CD1c-positive myeloid dendritic cell (primary cell): ENCODE measurements around the gene CREB1.

Experiments
- DNase-seq: peaks from one replicate; pipeline ENCODE4 v3.0.0-alpha.2; 2016; ENCODE audit errors: extremely low spot score

CREB1 gene

DNA sequence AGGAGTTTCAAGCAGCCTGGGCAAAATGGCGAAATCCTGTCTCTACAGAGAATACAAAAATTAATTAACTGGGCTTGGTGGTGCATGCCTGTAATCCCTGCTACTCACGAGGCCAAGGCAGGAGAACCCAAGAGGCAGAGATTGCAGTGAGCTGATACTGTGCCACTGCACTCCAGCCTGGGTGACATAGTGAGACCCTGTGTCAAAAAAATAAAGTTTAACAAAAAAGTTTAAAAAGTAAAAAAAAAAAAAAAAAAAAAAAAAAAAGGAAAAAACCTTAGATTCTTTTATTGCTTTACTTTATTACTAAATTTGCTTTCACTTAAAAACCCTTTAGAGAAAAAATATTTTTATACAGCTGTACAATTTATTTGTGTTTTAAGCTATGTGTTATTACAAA is 10.7 kb downstream of the CREB1 start:
- DNase-seq: no peak

DNA sequence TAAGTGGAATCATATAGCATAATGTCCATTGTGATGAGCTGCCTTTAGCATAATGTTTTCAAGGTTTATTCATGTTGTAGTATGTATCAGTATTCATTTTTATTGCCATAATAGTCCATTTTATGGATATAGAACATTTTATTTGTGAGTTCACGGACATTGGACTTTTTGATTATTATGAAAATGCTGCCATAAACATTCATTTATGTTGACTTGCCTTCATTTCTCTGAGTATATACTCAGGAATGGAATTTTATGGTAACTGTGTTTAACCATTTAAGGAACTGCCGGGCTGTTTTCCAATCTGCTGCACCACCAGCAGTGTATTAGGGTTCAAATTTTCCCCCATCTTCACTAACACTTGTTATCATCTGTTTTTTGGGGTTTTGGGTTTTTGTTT is 12.2 kb downstream of the CREB1 start:
- DNase-seq: no peak

DNA sequence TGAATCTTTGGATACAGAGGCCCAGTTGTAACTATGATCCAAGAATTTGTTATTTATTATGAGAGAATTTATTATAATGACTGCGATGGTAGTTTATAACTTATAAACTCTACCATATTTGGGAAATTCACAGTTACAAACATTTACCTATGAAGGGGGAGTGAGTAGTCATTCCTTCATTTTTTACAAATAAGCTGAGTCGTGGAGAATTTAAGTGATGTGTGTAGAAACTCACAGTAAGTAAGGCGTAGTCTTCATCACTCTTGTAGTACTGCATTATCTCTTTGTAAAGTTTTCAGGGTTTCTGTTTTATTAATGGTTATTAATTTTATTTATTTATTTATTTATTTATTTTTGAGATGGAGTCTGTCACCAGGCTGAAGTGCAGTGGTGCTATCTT is 13.5 kb downstream of the CREB1 start:
- no peak for DNase-seq

DNA sequence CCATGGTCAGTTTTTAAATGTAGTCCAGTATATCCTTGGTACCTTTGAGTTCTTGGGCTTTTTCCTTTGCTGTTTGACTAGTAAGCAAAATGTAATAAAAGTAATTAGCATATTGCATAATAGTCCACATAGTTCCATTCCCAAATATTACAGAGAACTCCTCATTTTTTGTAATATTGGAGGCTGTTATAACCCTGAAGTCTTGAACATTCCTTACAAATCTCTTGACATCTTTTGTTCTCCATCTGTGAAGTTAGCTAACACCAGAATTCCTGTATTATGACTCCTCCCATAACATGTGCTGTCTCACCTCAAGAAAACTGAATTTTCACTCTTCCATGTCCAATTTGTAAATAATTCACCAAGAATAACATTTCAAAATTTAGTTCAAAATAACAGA is 17.1 kb downstream of the CREB1 start:
- DNase-seq: no peak

DNA sequence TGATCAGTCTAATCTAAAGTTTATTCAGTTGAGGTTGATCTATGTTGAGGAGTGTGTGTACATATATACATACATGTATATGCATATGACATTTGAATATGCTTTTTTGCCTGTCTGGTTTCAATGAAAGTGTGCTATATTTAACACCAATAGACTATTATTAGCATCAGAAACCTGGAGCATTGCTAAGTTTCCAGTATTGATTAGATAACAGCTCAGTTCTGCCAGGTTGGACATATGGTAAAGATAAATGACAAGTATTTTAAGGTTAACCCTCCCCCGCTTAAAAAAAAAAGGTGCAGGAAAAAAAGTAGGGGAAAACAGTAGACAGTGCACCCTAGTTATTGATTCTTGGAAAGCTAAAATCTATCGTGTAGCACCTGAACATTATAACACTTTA is 19.4 kb downstream of the CREB1 start:
- DNase-seq: no peak

DNA sequence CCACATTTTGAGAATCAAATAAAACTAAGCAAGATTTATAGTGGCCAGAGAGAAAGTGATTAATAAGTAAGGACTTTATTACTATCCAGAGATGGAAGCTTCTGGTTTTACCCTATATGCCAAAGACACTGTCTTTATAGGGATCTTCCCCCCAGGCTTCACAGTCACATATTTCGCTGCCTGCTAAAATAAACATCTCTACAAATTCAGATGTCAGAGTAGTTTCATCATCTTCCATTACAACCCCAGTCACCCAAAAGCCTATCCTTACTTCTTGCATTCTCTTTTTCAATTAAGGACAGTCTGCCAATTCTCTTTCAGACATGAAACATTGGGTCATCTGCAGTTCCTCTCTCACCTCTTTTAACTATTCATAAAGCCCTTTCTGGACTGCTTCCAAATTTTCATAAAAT is 28.3 kb downstream of the CREB1 start:
- DNase-seq: no peak

DNA sequence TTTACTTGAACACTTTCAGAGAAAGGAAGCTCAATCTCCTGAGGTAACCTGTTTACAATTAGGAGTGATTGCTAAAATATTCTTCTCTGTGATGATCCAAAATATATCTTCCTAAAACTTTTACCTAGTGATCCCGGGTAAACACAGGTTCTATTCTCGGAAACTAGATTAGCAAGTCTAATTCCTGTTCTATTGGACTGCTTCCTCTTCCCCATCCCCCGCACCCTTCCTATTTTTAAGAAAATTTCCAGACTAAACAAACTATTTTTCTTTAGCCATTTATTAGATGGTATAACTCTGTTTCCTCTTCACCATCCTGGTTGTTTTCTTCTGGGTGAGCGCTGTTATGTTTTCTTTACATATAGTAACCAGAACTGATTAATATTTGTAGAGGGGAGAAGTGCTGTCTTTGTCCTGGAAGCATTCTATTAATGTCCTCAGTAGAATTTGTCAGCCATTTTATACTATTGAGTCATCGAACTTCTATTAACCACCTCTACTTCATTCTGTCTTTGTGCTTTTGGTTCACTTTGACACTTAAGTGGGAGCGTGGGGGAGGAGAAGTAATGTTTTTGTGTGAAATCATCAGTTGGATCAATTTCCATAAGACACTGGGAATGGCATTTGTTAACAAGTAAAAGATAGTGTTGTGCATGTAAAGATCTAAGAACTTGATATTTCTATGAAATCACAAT is 31.8 kb downstream of the CREB1 start:
- peak; percentile 15 for DNase-seq

DNA sequence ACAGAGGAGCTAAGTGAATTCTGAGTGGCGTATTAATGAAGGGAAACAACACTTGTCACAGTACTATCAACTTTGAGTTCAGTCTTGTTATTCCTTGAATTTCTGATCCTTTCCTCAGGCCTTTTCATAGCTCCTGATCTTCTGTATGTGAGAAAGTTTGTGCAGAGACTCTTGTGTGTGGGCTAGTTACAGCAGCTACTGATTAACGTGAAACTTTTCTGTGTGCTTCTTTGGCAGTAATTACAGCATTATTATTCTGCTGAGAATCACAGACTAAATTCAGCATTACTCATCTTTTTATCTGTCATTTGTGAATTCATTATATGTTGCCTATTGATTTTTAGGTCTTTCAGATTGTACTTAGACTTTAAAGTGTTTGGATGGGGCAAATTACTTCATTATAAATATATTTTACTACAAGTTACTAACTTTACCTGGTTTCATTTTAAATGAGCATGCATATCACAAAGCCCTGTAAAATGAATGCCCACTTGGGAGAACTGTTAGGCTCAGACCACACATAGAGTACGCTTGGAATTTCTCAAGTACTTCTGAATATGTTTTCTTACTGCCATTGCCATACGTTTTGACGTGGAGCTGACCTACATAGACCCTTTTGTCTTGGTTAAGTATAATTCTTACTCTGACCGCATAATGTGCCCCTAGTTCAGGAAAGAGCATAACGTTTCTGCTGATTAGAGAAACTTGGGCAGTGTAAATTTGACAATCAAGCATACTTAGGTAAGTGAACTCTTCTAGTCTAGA is 36.2 kb downstream of the CREB1 start:
- no peak for DNase-seq

DNA sequence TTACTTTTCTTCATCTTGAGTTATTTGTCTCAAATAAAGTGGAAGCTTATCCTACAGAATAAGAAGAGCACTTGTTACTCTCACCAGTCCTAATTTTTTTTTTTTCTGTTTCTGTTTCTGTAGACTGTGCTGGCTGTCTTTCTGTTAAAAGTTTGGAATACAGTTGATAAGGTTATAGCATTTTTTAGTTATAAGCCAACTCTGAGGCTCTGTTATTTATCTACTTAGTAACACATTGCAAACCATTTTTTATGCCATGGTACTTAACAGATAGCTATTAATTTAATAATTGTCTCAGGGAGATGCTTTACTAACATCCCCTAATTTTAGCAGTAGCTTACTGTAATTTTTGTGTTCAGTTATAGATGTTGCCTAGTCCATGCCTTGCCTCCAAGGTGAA is 37.9 kb downstream of the CREB1 start:
- DNase-seq: no peak

DNA sequence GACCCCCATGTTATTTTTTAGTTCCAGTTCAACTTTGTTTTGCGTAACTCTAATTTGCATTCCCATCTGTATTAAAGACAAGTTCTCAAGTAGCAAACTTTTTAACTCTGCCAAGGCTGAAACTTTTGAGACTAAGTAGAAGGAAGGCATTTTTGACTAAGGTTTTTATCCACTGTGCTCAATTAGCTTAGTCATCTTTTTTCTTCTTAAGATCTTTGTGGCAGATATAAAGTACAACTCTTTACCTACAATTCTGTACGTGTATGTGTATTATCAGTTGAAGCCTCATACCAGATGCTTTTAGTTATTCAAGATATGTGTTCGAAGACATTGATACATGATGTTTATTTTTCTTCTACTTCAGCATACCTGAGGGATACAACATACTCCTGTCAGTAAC is 41.6 kb downstream of the CREB1 start:
- DNase-seq: no peak

DNA sequence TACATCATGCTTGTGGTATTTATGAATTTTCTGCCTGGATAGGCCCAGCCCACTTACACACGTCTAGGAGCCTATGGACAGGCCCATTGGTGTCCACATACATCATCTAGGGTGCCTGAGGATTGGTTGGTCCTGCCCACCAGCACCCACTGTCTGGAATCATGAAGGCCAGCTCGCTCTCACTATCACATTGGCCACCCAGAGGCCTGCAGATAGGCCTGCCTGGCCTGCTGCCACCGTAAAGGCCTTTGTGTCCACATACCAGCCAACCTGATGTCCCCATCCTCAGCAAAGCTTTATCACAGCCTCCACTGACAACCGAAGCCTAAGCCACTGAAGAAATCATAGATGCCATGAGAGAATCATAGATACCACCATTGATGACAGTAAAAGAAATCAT is 55.2 kb downstream of the CREB1 start:
- DNase-seq: no peak

DNA sequence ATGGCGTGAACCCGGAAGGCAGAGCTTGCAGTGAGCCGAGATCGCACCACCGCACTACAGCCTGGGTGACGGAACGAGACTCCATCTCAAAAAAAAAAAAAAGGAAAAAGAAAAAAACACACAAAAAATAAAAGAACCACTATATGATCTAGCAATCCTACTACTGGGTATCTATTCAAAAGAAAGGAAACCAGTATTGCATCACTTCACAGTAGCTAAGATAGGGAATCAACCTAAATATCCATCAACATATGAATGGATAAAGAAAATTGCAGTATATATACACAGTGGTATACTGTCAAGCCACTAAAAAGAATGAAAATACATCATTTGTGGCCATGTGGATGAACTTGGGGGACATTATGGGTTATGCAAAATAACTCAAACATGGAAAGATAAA is 57.5 kb downstream of the CREB1 start:
- no peak for DNase-seq

DNA sequence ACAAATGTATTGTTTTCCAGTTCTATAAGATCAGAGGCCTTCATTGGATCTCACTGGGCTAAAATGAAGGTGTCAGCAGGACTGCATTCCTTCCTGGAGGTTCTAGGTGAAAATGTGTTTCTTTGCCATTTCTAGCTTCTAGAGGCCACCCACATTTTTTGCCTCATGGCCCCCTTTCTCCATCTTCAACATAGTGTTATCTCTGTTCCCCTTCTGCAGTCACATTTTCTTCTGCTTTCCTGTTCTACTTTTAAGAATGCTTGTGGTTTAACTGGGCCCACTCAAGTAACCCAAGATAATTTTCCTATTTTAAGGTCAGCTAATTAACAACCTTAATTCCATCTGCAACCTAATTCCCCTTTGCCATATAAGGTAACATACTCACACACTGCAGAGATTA is 59.4 kb downstream of the CREB1 start:
- DNase-seq: no peak

DNA sequence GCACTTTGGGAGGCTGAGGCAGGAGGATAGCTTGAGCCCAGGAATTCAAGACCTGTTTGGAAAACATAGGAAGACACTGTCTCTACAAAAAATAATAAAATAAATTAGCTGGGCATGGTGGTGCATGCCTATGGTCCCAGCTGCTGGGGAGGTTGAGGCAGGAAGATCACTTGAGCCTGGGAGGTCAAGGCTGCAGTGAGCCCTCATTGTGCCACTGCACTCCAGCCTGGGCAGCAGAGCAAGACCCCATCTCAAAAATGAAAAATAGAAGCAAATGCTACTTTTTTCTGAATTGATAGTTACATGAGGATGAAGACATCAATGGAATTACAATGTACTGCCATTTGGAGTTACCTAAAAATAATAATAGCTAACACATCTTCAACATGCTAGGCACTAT is 63.5 kb downstream of the CREB1 start:
- no peak for DNase-seq

DNA sequence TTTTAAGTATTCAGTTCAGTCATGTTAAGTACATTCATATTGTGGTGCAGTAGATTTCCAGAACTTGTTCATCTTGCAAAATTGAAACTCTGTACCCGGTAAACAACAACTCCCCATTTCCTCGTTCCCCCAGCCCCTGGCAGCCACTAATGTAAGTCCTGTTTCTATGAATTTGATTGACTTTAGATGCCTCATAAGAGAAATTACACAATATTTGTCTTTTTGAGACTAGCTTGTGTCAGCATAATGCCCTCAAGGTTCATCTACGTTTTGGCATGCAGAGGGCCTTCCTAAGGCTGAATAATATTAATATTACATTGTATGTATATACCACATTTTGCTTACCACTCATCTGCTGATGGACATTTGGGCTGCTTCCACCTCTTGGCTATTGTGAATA is 64.5 kb downstream of the CREB1 start:
- no peak for DNase-seq

DNA sequence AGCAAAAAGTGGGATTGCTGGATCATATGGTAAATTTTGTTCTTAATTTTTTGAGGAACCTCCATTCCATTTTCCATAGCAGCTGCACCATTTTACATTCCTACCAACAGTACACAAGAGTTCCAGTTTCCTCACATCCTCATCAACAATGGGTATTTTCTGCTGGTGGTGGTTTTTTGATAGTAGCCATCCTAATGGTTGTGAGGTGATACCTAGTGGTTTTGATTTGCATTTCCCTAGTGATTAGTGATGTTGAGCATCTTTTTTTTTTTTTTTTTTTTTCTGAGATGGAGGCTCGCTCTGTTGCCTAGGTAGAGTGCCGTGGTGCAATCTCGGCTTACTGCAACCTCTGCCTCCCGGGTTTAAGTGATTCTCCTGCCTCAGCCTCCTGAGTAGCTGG is 65.0 kb downstream of the CREB1 start:
- no peak for DNase-seq

DNA sequence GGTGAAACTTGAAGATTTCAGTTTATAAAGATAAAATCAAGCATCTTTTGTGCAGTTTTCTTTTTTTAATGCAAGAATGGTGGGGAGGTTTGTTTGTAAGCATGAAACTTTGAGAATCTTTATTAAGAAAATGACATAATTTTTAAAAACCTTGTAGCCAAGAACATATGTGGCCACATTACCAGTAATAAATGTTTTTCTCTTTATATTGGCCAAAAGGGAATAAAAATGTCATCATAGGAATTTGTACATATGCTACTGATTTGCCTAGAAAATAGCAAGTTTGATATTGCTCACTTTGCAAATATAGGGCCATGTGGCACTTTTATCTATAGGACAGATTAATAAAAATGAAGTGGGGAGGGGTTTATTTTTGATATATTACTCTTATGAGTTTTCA is 69.9 kb downstream of the CREB1 start:
- no peak for DNase-seq

DNA sequence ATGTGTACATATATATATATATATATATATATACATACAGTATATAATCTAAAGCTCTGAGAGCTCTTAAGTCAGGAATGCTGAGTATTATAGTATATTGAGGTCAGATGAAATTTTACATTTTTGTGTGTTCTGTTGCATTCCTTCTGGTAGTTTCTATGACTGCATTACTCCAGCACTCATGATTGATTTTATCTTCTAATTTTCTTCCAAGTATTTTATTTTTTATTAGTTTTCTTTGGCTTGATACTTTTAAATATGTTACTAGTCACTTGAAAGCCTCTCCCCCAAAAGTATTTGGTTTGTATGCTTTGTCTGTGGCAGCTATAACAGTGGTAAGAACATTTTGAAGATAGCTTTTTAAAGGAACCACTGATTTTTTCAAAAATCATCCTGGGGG is 70.5 kb downstream of the CREB1 start:
- DNase-seq: no peak

DNA sequence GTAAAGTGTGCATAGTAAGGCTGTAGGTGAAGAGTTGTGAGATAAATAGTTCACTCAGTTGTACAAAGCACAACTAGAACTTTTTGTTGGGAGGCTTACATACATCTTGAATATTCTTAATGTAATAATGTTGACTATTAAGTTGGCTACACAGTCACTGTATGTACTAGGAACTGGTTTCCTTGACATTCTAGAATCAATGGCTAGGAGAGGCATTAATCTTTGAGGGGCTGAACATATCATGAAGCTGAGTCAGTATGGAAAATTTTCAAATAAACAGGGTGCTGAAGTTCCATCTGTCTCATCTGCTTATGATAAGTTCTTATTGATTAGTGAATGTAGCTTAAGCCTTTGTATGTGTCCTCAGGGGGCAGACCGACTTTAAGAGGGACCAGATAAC is 72.0 kb downstream of the CREB1 start:
- DNase-seq: no peak

DNA sequence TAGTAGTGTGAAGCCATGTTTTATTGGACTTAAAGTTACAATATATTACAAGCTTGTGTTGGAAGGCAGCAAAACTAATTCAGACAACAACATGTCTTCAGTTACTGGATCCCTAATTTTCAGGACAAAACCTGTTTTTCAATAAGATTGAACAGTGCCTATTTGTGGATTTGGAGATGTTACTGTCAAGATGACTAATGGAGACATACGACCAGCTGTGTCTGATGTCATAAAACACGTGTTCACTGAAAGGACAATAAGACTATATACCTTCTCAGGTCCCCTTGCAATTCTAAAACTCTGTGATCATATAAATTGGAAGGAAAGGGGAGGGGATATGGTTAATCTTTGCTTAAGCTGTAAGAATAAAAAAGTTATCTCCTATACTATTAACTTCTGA is 73.7 kb downstream of the CREB1 start:
- no peak for DNase-seq

DNA sequence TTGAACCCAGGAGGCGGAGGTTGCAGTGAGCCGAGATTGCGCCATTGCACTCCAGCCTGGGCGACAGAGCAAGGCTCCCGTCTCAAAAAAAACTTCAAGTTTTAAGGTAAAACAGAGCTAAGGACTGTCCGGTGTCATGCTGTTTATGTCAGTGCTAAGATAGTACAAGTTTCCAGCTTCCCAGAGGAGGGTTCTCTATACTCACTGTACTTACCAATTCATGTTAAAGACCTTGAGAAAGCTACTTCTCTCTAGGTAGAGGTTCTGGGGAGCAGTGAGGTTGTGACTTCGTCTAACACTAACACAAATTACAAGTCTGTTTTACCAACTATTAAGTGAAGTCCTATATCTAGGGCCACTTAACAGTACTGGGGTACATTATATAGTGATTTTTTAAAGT is 76.6 kb downstream of the CREB1 start:
- no peak for DNase-seq

DNA sequence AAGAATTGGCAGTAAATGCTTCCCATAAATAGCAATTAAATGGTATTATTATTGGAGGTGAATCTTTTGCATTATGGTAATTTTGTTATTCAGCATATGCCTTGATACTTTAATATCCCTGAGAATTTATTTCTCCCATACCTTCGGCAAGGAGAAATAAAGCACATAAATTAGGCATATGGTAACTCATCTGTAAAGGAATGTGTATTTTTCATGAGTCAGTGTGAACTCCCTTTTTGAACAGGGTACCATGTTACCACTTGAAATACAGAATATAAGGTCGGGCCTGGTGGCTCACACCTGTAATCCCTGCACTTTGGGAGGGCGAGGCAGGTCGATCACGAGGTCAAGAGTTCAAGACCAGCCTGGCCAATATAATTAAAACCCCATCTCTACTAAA is 77.1 kb downstream of the CREB1 start:
- no peak for DNase-seq

DNA sequence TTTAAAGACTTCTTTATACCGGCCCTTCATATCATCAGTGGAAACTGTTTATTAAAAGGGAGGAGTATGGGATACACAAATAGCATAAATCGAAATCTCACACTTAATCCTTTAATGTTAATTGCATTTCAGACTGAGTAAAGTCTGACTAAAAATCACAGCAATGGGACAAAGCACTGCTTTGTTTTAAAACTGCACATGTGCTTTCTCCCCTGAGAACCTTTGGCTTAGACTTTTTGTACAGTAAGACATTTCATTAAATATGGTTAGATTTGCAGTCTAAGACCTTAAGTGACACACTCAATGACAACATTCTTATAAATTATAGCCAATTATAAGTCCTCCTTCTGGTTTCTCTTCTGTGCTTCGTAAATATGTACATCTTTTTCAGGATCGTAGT is 83.0 kb downstream of the CREB1 start:
- DNase-seq: no peak

DNA sequence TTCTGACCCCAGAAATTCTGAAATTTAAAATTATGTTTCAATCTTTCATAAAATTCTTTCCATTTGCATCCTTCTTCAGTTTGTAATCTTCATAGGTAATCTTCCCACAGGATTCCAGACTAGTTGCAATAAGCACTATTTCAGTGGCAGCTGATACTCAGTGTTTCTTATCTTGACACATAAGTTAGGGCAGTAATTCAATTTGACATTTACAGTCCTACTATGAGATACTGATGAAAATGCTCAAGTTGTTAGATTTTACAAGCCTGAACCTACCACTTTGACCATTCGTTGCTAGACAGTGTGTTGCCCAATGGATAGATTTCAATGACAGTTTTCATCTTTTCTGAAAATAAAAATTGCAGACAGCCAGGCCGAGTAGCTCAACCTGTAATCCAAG is 85.1 kb downstream of the CREB1 start:
- no peak for DNase-seq
